C1 segment of cervical spinal cord (tissue), 14 donors: Measurements from ENCODE around the gene FOXL3.
A peak's percentile ranks its signal among the peaks of the same experiment; 100 is the strongest.
"Not testable (repeated sequence)": the region's sequence is repeated elsewhere in the genome, so short reads cannot be mapped to it uniquely, and the experiment has no call there.

Experiments
- DNase-seq, 14 donors: peaks; one replicate each; lab custom pipeline; 2025; lab: John Stamatoyannopoulos, UW

The FOXL3 gene

DNA sequence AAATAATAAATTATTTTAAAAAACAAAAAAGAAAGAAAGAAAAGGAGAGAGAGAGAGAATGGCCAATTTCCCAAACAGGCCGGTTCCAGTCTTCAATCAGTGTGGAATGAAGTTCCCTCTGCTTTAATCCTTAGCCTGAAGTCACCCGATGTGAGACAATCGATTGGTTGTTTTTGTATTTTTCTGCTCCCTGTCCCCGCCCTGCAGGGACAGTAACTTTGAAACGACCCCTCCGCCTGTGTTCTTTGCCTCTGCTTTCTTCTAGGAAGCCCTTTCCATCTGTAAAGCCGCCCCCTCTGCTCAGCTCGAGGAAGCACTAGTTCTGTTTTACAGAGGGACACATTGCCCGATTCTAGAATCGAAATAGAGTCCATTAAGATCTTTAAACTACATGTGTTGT is 33.4 kb downstream of the FOXL3 start:
- no peak for DNase-seq

DNA sequence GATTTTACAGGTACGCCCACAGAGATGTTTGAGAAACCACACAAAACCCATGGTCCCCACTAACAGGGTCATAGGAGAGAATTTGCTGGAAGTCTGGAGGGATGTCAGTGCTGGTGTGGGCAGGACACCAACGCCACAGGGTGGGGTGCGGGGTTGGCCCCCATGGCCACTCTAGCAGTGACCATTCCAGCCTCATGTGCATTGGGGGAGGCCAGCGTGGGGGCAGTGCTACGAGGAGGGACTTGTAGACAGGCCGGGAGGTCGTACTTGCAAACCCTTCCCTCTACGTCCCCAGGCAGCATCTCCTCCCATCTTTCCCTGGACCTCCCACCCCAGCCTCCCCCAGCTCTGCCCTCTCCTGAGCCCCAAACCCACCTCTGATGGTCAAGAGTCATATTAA is 34.0 kb downstream of the FOXL3 start:
- DNase-seq = no peak

DNA sequence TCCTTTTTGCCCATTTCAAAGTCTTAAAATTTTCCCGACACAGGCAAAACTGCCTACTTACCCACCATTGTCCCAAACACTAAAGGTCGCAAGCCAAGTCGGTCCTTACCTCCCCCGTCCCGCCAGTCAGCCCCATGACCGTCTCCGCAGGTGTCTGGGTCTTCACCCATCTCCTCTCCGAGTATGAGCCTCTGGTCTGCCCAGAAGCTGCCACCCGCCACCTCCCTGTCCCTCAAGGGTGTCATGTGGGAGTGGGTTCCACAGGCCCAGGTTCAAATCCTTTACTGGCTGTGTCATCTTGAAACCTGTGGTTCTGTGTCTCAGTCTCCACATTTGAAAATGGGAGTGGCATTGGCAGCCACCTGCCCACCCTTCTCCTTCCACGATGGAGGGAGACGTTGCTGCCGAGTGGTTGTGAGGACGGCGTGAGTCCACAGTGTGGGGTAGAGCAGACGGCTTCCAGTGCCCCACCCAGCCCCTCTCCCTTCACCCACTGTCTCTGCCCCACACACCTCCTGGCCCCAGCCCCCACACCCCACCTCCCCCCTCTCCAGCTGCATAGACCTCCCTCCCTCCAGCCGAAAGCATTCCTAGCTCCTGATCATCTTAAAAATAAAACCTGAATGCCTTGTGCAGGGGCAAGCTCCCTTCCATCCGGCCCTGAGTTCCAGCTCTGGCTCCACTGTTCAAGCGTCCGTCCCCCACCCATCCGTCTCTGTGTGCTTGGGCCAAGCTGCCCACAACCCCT is 35.3 kb downstream of the FOXL3 start:
- no peak for DNase-seq

DNA sequence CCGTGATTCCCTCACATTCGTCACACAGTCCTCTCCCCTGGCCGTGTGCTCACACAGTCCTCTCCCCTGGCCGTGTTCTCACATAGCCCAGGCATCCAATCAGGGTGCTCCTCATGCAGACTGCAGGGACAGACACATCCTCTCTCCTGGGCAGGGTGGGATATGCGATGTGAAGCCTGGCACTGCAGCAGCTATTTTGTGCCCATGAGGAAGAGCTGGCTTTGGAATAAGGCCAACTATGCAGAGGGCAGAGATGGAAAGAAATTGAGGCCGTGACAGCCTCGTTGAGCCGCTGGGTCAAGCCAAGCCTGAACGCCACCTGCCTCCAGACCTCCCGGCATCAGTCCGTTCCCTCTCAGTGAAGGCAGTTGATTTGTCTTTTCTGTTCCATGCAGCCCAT is 35.8 kb downstream of the FOXL3 start:
- DNase-seq = no peak

DNA sequence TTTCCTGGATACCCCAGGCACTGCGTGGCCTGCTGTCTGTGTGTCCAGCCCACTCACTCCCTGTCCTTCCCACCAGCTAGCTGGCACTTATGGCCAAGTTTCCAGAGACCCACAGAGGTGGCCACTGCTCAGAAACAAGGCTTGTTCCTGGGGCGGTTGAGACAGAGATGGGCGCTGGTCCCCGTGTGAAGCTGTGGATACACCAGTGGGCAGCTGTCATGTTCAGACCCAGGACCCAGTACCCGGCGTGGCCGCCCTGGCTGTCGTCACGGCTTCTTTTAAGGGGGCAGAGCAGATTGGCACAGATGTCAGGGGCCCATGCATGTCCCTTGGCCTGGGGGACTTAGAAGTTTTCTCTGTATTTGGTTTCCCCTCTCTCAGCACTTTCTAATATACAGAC is 36.3 kb downstream of the FOXL3 start:
- DNase-seq = no peak

DNA sequence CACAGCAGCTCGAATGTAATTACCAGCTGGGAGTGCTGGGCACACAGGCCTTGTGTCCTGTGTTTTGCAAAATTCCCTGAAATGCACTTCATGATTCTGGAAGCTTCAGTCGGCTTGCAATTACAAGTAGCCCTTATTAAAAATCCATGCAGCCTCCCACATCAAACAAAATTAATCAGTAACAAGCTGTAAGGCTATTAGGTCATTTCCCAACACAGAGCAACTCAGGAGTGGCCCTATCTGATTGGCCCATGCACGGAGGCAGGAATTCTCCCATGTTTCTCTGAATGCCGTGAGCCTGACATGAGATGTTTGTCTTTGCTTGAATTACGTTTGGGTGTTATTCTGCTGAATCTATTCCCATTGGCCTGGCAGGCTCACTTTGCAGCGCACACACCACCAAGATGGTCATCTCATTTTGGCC is 36.9 kb downstream of the FOXL3 start:
- no peak for DNase-seq

DNA sequence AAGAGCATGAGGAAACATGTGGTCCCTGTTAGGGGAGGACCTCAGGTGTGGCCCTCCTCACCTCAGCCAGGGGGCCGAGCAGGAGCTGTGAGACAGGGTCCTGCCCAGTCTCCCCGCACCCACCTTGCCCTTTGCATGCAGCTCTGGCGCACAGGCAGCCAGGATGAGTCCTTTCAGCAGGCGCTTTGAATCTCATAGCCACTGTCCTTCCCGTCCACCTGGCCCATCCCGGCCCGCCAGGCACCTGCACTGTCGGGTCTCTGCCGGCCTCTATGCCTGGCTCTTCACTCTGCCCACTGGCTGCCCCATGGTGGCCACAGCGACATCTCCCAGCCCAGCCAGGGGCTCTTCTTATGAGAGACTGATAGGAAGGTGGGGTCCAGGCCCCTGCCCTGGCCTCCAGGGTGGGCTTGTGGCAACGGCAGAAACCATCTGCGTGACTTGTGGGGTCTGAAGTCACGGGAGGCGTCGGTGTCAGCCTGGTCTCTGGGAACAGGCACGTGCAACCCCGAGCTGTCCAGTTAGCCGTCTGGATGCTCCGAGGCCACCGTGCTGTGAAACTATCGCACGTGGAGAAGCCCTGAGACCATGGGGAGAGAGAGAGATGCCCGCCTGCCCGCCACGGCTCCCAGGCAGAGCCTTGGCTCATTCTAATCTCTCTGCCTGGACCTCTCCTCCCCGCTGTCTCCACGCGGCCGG is 37.4 kb downstream of the FOXL3 start:
- DNase-seq = no peak

DNA sequence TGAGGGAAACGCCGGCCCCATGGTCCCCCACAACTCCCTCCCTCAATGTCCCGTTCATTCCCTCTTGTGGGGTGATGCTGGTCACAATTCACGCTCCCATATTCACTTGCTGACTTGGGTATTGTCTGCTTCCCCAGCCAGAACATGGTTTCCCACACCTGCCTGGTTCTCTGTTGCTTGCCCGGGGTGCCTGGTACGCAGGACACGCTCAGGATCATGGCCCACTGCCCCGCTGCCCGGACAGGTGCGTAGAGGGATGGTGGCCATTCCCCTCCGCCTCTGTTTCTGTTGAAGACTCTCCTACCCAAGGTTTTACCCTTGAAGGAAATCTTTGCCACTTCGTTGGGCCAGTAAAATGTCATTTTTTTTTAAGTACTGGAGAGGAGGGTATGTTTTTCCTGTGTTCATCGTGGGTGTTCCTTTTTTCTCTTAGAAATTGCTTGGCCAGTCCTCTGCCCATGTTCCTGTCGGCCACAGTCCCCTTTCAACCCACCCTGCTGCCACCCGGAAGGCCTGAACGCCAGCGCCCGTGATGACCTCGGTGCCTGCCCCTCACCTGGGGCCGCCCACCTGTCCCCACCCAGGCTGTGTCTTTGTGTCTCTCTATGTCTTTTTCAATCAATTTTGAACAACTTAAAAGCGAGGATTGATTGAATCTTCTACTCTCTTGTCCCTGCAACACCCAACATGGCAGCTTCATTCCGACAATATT is 38.2 kb downstream of the FOXL3 start:
- no peak for DNase-seq

DNA sequence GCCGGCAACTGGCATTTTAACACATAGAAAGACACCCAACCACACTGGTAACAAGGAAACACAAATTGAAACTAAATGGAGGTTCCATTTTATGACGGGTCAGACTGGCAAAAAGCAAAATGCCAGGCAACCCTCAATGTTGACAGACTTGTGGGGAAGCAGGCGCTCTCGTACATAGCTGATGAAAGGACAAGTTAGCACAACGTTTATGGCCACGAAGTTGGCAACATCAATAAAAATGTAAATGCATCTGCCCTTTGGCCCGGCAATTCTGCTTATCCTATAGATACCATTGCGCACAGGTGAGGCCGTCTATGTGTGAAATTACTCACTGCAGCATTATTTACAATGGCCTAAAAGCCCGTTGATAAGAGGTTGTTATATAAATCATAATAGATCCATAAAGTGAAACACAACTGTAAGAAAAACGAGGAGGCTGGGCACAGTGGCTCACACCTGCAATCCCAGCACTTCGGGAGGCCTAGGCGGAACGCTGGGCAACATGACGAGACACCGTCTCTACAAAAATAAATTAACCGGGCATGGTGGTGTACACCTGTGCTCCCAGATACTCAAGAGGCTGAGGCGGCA is 39.8 kb downstream of the FOXL3 start:
- DNase-seq = no peak

DNA sequence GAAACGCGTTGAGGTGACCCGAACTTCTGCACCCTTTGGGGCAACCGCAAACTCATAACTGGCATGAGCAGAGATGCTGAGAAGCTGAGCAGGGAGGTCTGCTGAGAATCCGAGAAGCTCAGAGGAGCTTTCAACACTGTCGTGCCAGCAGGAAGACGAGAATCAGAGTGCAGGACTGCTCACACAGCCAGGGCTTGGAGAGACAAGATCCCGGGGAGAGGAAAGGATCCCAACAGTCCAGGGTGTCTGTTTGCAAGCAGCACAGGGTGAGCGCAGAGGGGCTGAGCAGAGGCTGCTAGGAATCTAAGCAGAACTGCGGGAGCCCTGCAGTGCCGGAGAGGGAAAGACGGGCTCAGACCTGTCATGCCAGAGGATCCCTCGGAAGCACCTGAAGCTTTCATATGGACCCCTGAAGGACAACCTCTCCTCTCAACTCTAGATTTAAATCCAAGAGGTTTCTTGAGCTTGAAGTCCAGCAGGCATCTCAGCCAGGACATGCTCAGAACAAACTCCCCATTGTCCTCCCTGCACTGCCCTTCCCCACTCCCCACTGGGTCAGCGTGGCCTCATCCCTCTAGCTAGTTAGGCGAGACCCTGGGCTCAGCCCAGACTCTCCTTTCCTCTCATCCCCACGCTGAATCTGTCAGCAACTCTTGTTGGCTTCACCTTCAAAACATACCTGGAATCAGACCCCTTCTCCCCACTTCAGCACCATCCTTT is 40.7 kb downstream of the FOXL3 start:
- DNase-seq = peak in 1 of 14 donors; percentile 29

DNA sequence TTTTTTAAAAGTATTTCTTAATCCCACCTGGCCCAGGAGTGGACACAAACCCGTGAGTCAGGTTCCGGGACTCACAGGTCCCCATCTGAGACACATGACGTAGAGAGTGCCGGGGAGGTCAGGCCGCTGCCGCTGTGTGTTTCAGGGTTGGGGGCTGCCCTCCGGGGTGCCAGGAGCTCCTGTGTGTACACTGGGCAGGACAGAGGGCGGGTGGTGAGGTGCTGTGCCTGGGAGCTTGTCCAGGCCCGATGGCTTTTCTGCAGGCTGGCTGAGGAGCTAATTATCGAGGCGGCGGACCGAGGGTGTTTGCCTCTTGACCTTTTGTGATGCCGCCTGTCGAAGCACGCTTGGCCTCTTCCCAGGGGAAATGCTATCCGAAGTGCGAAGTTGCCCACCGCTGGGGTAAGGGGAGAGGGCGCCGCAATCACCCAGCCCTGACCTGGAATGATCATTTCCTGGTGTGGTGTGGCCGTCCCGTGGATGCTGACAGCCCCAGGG is 42.1 kb downstream of the FOXL3 start:
- no peak for DNase-seq

DNA sequence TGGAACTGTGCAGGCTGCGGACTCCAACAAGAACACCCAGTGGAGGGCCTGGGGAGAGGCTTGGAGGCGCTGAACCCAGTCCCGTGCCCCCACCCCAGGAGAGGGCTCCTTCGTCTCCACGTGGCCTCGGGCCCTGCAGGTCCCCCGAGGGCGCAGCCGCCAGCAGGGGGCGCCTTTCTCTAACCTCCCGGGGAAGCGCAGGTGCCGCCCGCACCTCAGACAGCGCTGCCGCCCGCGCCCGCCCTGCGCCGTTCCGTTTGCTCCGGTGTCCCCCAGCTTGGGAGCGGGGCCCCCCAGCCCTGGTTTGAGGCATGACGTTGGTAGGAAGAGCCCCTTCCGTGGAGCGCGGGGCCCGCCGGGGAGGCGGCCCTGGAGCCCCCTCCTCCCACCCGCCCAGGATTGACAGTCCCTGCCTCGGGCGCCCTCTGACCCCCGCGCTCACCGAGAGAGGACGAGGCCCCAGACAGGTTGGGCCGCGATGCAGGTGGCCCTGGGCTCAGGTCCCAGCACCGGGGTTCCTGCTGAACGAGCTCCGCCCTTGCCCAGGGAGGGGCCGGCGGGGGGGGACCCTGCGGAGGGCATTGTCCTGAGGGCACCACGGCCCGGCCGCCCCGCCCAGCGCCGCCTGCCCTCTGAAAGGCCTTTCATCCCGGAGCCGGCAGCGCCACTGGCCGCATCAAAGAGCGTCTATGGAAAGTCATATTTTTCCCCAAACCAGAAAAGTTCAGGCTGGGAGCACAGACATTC is 42.8 kb downstream of the FOXL3 start:
- DNase-seq = peak in 12 of 14 donors; percentile 24 to 82 (median 52)

DNA sequence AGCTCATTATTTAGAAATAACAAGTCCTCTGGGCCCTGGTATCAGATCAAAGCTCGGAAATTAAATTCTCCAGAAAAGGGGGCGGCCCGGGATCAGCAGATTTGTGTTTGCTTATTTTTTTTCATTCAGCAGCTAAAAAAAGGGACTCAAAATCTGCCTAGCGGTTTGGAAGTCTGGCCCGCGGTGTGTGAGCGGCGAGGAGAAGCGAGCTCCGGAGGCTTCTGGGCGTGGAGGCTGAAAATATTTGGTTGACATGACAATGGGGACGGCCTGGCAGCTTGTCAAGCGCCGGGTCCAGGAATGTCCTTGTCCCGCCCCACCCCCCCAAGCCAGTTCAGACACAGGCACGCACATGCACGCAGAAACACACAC is 43.4 kb downstream of the FOXL3 start:
- peak in 2 of 14 donors; percentile 36 to 54 for DNase-seq

DNA sequence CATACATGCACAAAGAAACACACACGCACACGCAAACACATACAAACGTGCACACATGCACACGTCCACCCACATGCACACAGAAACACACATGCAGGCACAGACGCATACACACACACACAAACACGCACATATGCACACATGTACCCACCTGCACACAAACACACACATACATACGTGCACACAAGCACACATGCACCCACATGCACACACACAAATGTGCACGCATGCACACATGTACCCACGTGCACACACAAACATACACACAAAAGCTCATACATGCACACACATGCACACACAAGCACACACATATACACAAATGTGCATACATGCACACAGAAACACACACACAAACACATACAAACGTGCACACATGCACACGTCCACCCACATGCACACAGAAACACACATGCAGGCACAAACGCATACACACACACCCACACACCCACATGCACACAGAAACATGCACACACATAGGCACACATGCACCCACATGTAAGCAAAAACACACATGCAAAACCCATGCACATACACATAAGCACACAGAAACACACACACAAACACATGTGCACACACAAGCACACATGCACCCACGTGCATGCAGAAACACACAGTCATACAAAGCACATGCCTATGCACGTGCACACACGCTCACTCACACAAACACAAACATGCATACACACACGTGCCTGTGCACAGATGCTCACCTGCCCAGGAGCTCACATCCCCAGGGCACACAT is 44.8 kb downstream of the FOXL3 start:
- DNase-seq = no peak

DNA sequence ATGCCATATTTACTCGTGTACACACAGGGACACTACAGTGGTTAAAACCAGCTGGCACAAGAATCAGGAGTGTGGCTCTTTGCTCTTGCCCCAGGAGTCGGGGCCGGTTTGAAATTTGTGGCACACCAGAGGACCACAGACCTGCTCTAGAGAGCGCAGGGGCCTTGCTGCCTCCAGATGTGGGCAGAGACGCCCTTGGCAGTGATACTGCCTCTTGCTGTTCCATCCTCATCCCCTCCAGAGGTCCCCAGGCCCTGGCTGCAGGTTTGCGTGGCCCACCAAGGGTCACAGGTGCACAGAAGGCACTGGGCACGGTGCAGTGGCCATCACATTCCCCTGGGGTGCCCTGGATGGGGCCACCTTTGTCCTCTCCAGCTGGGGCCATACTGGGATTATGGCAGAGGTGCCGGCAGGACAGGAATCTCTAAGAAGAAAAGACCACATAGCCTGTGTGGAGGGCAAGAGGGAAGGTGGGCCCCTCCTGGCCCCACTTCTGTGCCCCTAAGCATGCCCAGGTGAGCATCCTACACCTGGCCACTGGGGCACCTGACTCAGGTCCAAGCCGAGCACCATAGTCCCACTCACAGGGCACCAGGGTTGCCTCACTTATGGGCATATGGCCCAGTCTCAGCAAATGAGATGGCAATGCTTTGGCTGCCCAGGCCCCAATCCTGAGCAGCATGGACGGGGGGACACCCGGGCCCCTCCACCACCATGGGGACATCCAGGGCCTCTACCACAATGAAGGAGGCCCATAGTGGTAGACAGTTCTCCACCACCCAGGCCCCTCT is 45.6 kb downstream of the FOXL3 start:
- DNase-seq = no peak

DNA sequence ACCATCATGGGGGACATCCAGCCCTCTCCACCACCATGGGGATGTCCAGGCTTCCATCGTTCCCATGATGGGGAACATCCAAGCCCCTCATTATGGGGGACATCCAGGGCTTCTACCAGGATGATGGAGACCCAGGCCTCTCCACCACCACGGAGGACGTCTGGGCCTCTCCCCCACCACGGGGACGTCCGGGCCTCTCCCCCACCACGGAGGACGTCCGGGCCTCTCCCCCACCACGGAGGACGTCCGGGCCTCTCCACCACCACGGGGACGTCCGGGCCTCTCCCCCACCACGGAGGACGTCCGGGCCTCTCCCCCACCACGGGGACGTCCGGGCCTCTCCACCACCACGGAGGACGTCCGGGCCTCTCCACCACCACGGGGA is 46.2 kb downstream of the FOXL3 start:
- not testable (repeated sequence) for DNase-seq

DNA sequence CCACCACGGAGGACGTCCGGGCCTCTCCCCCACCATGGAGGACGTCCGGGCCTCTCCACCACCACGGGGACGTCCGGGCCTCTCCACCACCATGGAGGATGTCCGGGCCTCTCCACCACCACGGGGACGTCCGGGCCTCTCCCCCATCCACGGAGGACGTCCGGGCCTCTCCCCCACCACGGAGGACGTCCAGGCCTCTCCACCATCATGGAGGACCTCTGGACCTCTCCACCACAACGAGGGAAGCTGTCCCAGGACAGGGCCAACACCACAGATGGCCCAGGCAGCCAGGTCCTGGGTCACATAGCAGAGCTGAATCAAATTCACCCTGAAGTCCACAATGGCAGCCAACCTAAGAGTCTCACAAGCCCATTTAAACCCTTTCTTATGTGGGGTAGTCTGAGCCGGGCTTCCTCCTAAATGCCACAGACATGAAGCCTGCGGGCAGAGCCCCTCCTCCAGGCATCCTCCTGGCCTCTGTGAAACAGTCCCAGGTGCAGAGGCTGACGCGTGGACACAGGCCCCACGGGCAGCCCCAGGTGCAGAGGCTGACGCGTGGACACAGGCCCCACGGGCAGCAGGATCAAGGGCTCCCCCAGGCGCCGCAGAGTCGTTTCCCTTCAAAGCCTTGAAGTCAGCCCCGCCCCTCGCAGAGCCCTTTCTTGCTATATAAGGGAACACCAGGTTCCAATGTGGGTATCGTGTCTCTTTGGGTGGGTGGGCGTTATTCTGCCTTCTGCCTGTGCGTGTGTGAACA is 47.0 kb downstream of the FOXL3 start:
- DNase-seq = no peak

DNA sequence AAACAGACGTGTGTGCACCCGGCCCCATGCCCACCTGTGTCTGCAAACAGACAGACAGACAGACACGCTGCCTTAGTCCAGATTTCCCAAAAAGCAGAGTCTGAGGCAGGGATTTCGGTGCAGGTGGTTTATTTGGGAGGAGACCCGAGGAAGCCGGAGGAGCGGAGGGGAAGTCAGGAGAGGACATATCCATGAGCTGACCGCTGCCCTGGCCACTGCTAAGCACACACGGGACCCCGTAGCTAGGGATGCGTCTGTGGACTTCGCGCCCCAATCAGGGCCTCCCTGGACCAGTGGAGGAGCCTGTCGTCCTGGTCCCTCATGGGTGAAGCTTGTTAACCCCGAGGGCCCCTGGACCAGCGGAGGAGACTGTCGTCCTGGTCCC is 47.6 kb downstream of the FOXL3 start:
- DNase-seq = no peak
